HG03045 (cell line): Measurements from ENCODE around the gene ANKRD65.
"Not testable (repeated sequence)": the region's sequence is repeated elsewhere in the genome, so short reads cannot be mapped to it uniquely, and the experiment has no call there.

Source experiments
- ATAC-seq: cut with Tn5 transposase; IDR thresholded peaks from one replicate; pipeline ENCODE4 v1.9.1; 2021; ENCODE audit warnings: mild to moderate bottlenecking, moderate library complexity; ENCODE audit not compliant: unreplicated experiment

Gene ANKRD65

DNA sequence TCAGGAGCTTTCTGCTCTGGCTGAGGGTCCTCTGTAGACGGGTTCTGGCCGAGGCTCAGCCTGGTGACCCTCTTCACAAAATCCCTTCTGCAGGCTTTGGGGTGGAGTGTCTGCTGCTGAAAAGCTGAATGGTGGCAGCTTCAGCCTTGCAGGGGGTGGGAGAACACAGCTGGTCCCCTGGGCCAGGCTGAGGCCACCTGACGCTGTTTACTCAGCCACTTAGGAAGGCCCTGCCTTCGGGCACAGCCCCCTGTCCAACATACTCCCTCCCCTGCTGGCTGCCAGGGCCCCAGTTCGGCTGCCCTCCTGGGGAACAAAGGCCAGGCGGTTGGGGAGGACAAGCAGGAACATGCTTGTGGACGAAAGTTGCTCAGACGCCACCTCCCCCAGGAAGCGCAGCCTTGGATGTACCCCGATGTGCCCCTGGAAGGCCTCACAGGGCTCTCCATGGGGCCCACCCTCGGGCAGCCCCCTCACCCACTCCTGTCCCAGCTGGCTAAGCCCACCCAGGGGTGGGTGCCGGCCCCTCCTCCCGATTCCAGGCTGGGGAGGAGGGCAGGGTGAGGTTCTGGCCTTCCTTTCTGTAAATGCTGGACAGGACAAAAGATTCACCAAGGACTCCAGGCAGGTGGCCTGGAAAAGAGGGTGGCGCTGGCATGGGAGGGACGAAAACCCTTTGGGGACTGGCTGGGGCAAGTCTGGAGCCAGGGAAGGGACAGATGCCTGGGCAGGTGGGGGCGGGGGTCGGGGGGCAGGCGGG lies at the start of gene ANKRD65:
Gene ANKRD65, minus strand, starts transcription at position 130 of the 760 bp plus-strand sequence. CDS start 271 bp downstream, outside the sequence.
- no peak for ATAC-seq

- ATAC-seq, result not testable (repeated sequence)
Observed at GRCh38 chr1:1468196-1468985, 47.3 kb upstream of the ANKRD65 start.

DNA sequence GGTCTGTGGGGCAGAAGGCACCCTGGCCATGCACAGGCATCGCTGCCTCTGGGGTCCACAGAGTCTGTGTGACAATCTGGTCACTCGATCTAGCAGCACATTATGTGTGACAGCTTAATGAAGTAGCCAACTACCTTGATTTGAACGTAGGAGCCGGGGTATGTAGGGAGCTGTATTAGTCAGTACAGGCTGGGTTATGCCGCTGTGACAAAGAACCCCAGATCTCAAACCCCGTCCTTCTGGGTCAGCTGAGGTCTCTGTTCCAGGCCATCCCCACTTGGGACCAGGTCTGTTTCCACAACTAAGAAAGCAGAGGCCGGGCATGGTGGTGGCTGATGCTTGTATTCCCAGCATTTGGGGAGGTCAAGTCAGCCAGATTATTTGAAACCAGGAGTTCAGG lies 42.2 kb upstream of the ANKRD65 start:
- no peak for ATAC-seq

GRCh38 chr1:1462318-1462966 lies 41.4 kb upstream of the ANKRD65 start:
- ATAC-seq, result no peak

DNA sequence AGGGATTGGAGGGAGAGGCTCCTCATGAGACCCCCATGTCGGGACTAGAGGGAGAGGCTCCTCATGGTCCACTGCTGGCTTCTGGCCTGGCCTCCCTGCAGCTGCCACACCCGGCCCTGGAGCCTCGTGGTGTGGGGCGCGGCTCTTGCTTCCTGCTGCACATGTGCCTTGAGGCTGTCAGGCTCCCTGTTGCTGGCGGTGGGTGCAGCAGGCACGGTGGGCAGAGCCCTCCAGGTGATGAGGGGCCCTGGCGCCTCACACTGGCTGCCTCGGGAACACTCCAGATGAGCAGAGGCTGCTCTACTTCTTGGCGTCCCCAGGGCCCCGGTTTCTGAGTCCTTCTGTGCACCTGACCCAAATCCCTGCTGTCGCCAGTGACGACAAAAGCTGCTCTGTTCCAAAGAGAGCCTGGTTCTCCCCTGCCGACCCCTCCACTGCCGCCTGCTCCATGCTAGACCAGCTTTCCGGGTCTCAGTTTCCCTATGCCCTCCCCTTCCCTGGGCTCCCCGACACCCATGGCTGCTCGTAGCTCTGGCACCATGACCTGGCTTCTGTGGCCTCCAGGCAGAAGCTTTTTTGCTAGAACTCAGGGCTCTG lies 40.7 kb upstream of the ANKRD65 start:
- ATAC-seq, result no peak

DNA sequence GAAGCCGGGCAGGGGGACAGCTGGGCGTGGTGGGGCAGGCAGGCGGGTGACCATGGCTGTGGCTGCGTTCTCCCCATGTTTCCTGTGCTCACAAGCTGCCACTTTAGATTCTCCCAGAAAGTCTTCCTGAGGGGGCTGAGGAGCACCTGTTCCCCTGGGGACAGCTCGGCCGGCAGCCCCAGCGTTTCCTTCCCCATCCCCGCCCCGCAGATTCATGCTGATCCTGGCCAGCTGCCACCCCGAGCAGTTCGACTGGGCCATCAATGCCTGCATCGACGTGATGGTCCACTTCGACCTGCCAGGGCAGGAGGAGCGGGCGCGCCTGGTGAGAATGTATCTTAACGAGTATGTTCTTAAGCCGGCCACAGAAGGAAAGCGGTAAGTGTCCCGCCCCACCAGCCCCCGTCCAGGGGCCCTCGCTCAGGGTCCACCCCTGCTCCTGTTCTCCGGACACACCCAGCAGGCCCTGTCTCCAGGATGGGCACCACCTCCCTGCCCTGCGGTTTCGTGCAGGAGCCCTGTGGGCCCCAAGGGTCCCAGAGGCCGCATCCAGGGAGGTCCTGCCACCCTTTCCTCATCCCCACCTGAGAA lies 39.6 kb upstream of the ANKRD65 start:
- ATAC-seq, result no peak

GRCh38 chr1:1459711-1460110 lies 38.6 kb upstream of the ANKRD65 start:
- not testable (repeated sequence) for ATAC-seq

- not testable (repeated sequence) for ATAC-seq
Observed at GRCh38 chr1:1459156-1459555, 38.1 kb upstream of the ANKRD65 start.

GRCh38 chr1:1456683-1457255 lies 35.7 kb upstream of the ANKRD65 start:
- ATAC-seq, result not testable (repeated sequence)

- ATAC-seq, result not testable (repeated sequence)
Observed at GRCh38 chr1:1455934-1456333, 34.9 kb upstream of the ANKRD65 start.

- ATAC-seq, result no peak
Observed at GRCh38 chr1:1455366-1455884, 34.3 kb upstream of the ANKRD65 start.

- ATAC-seq, result not testable (repeated sequence)
Observed at GRCh38 chr1:1454286-1455056, 33.4 kb upstream of the ANKRD65 start.

DNA sequence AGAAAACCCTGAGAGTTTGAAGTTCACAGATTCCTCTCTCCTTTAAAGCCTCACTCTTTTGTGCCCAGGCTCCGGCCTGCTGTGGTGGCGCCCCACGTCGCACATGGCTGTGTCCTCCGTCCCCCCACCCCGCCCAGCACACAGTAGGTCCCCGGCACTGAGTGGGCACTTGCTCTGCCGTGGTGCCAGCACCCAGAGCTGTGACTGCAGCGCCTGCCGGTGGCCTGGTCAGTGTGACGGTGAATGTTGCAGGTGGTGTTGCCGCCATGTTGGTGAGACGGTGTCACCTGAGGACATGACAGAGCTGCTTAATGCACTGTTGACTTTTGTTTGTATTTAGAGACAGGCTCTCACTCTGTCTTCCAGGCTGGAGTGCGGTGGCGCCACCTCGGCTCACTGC lies 31.8 kb upstream of the ANKRD65 start:
- ATAC-seq, result no peak

DNA sequence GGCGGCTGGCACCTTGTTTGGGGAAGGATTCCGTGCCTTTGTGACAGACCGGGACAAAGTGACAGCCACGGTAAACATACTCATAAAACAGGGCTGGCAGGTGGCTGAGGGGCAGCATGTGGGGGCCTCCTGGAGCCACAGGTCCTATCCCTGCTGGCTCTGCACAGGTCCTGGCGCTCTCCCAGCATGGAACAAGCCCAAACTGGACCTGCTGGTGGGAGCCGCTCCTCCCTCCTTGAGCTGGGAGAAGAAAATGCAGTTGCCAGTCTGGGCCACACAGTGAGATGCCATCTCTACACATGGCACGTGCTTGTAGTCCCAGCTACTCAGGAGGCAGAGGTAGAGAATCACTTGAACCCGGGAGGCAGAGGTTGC lies 31.3 kb upstream of the ANKRD65 start:
- not testable (repeated sequence) for ATAC-seq

DNA sequence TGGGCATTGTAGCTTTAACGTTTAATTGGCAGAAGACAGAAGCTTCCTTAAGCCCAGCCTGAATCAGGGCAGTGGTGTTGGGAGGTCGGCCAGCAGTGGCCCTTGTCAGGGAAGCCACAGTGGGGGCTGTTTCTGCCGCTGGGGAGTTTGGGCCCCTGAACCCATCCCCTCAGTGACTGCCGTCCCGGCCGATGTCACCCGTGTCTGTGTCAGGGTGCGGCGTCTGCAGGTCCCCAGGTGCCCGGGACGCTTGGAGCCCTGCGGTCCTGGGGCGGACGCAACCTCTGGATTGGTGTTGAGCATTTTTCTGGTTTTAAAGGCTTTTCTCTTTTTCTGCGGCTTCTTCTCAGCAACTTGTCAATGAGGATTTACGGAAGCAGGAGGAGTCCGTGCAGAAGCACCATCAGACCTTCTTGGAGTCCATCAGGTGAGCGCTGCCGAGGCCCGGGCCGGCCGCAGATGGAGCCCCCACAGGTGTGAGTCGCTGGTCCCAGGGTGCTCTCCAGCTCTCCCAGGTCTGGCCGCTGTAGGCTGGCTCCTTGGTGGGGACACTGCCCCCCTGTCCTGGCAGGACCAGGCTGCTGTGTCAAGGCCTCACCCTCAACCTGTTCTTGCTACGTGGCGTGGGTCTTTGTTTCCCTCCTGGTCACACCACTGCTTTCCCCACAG lies 30.8 kb upstream of the ANKRD65 start:
- ATAC-seq, result no peak

DNA sequence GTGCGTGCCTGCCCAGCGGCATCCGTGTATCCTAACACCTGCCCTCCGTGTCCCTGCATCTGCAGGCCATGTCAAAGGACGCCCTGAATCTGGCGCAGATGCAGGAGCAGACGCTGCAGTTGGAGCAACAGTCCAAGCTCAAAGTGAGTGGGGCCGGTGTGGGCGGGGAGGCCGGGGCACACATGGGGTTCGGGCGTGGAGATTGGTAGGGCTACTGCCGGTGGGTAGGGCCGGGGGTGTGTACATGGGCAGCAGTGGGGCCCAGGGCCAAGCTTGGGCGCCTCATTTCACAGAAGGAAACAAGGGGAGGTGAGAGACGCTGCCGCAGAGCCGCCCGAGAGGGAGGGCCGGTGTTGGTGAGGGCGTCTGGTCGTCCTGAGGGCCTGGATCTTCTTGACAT lies 29.5 kb upstream of the ANKRD65 start:
- ATAC-seq, result not testable (repeated sequence)

DNA sequence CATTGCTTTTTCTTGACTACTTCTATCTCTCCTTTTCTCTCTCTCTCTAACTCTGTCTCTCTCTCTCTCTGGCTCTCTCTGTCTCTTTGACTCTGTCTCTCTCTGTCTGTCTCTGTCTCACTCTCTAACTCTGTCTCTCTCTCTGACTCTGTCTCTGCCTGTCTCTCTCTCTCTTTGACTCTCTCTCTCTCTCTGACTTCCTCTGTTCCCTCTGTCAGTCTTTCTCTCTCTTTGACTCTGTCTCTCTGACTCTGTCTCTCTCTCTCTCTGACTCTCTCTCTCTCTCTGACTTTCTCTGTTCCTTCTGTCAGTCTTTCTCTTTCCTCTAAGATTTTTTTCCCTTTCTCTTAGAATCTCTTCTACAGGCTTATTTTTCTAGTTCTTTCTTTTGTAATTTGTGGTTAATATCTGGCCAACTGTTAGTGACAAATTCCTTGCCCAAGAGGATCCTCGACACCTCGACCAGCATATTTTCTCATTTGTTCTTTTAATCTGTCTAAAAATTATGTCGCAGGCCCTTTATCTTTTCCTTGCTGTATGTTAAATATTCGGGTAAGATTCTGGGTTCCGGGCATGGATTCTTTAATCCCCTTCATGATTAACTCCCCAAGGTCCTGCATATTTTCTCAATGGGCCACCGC lies 28.1 kb upstream of the ANKRD65 start, which contains the start of gene ATAD3C:
Gene ATAD3C, plus strand, starts transcription at position 591 of the 641 bp plus-strand sequence. CDS start 995 bp downstream, outside the sequence.
- ATAC-seq, result no peak

DNA sequence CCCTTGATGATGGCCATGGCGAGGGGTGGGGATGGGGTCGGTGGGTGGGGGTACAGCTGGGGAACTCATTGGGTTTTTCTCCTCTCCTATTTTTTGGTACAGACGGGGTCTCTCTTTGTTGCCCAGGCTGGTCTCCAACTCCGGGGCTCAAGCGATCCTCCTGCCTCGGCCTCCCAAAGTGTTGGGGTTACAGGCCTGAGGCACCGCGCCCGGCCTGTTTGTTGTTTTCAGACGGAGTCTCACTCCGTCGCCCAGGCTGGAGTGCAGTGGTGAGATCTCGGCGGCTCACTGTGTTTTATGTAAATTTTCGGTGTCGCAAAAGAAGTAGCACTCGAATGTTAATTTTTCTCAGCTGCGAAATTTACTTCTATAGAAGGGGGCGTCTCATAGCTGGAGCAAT lies 25.6 kb upstream of the ANKRD65 start:
- not testable (repeated sequence) for ATAC-seq
